Ovary (tissue), 3 donors: ENCODE measurements around the gene CAMKV.

Source experiments
- CTCF ChIP-seq, 3 donors: fragments of 450-650 bp in 2 of 3; fragments of 200-600 bp in 1 of 3; IDR thresholded peaks; one replicate each; pipeline versions ENCODE4 v1.5.1 to v1.8.0; 2016 to 2022; ENCODE audit warnings: antibody characterized with exemption in 3 of 3, mild to moderate bottlenecking in 1 of 3
- EP300 ChIP-seq: sonication (generic); formaldehyde crosslinking; IDR thresholded peaks from one replicate; pipeline ENCODE4 v1.6.1; 2017; ENCODE audit warnings: antibody characterized with exemption
- POLR2A ChIP-seq: fragments of 450-650 bp; IDR thresholded peaks from one replicate; pipeline ENCODE4 v1.6.1; 2017; ENCODE audit warnings: antibody characterized with exemption, mild to moderate bottlenecking, moderate library complexity
- donor health status: DM: no; HTN: no; CAD: no.

GRCh38 chr3:49900491-49901153 is 30.9 kb upstream of the CAMKV start:
- TF ChIP-seq CTCF (IDR thresholded peaks at IDR 0.05) (no peak), EP300 (no peak), POLR2A (no peak)
